Stimulated activated CD4-positive, alpha-beta T cell treated with anti-CD3 and anti-CD28 coated beads, TNF-alpha, amount 100 ng/mL, for 1 hour (primary cell): ENCODE results near the gene CENPT.

Experiments used
- DNase-seq, 3 donors: peaks; one replicate each; pipeline ENCODE4 v3.0.0-alpha.2; 2020; ENCODE audit warnings: low read depth in 3 of 3, low spot score in 1 of 3

The CENPT gene

DNA sequence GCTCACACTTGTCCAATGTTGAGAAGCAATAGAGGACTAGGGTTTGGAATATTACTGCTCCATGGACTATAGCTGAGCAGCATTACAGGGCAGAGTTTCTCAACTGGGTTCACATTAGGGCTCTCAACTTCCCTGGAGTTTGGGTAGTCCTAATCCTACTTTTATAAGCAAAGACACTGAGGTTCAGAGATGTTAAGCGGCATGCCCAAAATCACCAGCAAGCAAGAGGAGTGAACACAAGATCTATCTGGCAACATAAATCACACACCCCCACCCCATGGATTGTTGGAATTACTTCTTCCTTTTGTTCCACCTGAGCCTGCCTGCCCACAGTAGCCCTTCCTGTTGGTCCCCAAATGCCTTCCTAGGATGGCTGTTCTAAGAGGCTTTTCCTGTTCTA lies 35.6 kb downstream of the CENPT start:
- DNase-seq = no peak

DNA sequence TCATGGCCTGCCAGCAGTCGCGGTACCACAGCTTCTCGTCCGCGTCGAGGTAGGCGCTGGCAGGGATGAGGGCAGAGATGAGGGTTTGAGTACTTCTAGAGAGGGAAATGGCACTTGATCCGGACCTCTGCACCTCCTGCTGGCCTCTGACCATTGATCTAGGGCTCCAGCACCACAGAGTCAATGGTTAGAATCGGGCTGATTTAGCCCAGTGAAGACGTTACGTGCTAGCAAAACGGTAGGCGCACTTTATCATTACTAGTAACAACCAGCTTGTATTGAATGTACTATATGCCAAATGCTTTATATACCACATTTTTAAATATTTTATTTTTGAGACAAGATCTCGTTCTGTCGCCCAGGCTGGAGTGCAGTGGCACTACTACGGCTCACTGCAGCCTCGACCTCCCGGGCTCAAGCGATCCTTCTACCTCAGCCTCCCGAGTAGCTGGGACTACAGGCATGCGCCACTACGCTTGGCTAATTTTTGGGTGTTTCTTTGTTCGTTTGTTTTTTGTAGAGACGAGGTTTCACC lies 40.3 kb downstream of the CENPT start:
- no peak for DNase-seq

DNA sequence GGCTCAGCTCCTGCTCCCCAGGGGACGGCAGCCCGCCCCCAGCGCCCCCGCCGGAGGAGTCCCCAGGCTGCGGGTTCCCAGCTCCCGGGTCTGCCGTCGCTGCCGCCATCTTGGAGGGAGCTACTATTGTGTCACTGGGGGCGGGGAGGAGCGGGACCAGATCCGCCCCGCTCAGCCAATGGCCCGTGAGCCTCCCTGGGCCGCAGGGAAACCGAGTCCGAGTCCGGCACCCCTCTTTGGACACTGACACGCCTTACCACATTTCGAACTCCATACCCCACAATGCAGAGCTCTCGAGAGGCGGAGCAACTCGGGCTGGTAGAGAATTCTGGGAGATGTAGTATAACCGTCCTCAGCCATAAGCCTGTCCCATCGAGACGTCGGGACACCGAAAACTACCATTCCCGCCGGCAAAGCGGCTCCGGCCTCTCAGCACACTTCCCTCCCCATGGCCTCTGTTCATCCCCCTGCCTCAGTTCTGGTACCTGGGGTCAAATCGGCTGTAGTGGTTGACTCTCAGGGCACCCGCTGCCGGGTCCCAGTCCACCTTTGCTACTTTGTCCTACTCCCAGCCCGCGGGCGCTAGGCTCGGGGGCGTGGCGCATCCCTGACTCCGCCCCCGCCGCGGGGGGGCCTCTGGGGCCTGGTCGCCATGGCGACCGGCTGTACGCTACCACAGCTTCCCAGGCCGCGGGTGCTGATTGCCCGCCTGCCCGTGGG lies 40.9 kb downstream of the CENPT start, which contains the start of the genes RANBP10 and TSNAXIP1:
Gene RANBP10, minus strand, starts transcription at position 133 of the 720 bp plus-strand sequence. Its CDS starts 24 bp downstream, at position 109.
Gene TSNAXIP1, plus strand, starts transcription at position 462 of the 720 bp plus-strand sequence. CDS start 261 bp downstream, outside the sequence.
- peak; percentile 86 to 94 (median 88) for DNase-seq

DNA sequence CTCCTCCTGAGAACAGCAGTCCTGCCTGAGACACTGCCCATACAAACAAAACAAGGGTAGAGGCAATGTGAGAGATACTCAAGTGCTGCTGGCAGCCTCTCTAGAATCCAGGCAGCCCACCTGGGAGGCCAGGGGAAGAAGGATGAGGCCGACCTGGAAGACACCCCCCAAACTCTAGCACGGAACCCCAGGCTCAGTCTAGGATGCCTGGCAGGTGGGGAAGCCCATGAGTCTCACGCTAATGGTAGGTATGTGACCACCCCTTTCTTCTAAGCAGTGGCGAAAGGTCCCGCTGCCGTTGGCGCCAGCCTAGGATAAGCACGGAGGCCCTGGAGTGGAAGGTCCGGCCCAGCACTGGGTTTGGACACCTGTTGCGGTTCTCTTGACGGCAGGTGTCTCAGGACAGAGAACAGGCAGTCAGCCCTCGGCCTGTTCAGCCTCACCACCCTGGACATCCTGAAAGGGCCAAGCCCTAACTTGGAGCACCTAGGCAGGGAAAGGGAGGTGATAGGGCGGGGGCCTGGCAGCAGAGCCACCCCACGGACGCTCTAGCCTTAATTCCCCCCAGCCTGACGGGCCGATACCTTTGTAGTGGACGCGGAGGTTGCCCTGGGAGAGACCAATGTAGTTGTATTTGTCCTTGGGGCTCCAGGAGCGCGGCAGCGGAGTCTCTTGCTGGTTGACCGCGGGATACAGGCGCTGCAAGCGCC lies 41.6 kb downstream of the CENPT start:
- no peak for DNase-seq

DNA sequence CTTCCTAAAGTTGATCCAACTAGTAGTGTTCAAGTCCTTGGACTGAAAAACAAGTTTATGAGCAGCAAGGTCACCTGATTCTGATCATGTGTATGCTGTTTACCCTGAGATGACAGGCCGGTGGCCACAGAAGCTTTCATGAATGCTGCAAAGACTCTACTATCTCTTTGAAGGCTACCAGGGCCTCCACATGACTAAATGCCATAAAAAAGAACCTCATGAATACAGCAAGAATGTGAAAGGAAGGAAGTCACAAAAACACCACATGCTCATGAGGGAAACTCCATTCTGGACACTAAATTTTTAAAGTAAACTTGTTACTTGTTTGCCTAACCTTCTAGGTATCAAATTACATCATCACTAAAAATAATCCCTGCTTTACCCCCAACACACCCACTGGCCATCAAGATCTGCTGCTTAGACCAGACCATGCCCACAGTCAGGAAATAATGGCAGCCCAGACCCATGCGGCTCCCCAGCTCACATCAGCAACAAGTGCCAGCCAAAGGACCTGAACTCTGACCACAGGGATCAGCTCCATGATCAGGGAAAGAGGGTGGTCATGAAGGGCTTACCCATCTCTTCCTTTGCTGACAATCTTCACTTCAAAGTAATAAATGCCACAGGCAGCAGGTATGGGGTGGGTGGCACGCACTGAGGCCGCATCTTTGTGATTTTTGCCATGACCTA lies 42.5 kb downstream of the CENPT start:
- no peak for DNase-seq

DNA sequence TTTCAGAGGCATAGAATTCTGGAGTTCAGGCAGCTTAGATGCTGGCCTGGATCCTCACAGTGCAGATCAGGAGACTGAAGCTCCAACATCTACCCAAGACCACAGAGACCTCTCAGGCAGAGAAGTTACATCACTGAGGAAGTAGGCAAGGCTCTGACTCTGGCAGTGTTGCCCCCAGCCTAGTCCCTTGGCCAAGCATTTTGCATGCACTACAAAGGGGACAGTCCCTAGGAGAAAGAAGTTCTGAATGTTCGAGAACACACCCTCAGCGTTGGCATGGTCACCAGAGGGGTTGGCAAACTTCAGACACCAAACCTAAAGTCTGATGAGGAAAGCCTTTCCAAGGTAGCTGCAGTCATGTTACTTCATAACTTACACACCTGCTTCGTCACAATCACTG lies 43.6 kb downstream of the CENPT start:
- no peak for DNase-seq

DNA sequence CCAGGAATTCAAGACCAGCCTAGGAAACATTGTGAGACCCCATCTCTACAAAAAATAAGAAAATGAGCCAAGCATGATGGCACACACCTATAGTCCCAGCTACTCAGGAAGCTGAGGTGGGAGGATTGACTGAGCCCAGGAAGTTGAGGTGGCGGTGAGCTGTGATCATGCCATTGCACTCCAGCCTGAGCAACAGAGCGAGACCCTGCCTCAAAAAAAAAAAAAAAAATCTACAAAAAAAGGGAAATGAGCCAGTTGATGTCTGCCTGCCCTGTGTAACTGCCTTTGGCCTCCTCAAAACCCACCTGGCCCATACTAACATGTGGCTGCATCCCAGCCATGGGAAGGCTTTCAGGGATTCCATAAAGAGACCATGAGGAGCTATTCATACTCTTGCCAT lies 45.6 kb downstream of the CENPT start:
- peak in 2 of 3 donors; percentile 6 to 13 for DNase-seq

DNA sequence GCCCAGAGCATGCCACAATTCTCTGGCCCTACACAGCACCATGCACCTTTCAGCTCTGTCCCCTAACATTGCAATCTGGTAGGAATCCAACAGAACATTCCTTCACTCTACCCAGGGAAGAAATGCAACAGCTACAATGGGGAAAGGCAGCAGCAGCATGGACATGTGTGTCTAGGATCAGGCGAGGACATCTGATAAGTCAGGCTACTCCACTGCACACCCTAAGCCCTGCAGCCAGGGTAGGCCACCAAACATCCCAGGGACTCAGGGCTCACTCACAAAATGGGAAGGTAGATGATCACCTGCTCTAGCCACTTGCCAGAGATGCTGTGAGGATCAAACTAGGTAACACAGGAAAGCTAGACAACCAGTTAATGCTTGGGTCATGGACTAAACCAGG lies 46.3 kb downstream of the CENPT start:
- DNase-seq = no peak

DNA sequence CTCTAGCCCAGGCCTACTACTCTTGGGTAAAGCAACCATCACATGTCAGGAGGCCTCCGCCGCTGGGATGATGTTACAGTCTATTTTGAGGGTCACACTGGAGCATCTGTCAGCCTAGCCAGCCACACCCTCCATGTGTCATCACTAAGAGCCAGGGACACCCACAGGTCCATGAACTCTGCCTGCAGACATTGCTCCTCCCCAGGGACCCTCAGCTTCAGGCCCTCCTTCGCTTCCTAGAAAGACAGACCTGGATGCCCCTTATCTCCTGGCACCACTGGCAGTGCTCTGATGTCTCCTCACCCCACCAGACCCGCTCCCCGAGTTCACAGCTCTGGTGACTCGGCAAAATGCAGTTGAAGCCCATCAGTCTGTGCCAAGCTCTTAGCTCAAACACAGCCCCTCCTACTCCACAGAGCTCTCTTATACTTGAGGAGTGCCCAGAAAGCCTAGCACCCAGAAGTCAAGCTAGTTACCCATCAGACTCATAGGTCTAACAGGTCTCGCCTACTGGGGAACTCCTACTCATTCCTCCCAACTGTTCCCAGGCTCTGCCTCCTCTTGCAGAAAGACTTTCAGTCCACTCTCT lies 47.1 kb downstream of the CENPT start:
- no peak for DNase-seq

DNA sequence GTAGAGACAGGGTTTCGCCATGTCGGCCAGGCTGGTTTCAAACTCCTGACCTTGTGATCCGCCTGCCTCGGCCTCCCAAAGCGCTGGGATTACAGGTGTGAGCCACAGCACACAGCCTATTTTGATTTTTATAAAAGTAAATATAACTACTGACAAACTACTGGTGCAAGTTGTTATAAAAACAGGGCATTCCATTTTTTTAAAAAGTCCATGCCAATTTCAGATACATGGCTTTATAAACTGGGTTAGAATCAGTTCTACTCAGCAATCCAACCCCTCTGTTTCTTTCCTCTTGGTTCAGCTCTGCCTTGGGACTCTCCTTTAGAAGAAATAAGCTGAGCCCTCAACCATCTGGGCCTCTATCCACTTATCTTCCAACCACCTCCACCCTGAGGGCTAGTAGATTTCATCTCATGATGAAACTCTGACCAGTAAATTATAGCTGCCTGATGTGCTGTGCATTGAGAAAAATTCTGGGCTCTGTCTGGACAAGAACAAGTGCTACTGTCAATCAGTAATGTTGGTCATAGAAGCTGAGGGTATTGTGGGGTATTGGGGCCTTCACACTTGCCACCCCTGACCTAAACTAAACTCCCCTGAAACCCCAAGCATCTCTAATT lies 51.3 kb downstream of the CENPT start:
- DNase-seq = no peak

DNA sequence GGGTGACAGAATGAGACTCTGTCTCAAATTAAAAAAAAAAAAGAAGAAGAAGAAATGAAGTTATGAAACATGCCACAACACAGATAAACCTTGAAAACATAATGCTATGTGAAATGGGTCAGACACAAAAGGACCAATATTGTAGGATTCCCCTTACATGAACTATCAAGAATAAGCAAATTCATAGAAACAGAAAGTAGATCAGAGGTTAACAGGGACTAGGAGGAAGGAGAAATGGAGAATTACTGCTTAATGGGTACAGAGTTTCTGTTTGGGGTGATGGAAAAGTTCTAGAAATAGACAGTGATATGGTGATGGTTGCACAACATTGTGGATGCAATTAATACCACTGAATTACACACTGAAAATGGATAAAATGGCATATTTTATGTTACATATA lies 57.4 kb downstream of the CENPT start:
- DNase-seq = no peak

DNA sequence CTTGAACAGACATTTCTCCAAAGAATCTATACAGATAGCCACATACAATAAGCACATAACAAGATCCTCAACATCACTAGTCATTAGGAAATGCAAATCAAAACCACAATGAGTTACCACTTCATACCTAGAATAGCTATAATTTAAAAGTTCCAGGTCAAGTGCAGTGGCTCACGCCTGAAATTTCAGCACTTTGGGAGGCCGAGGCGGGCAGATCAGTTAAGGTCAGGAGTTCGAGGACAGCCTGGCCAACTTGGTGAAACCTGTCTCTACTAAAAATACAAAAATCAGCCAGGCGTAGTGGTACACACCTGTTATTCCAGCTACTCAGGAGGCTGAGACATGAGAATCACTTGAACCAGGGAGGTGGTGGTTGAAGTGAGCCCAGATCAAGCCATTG lies 61.0 kb downstream of the CENPT start:
- DNase-seq = no peak

DNA sequence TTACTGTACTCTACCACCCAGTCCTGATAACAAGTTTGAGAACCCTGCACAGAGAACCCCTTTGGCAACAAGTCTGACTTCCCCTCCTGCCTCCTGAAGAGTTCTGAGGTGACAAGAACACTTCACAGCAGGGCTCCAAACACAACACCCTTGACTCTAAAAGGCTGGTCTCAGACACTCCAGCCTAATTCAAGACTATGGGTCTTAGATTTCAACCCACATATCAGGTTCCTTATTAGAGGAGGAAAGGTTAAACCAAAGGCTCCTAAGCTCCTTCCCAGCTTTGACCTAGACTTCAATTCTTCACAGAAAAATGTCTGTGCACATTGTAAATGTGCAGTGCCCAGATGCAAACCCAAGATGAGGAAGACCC lies 64.2 kb downstream of the CENPT start:
- DNase-seq = no peak

DNA sequence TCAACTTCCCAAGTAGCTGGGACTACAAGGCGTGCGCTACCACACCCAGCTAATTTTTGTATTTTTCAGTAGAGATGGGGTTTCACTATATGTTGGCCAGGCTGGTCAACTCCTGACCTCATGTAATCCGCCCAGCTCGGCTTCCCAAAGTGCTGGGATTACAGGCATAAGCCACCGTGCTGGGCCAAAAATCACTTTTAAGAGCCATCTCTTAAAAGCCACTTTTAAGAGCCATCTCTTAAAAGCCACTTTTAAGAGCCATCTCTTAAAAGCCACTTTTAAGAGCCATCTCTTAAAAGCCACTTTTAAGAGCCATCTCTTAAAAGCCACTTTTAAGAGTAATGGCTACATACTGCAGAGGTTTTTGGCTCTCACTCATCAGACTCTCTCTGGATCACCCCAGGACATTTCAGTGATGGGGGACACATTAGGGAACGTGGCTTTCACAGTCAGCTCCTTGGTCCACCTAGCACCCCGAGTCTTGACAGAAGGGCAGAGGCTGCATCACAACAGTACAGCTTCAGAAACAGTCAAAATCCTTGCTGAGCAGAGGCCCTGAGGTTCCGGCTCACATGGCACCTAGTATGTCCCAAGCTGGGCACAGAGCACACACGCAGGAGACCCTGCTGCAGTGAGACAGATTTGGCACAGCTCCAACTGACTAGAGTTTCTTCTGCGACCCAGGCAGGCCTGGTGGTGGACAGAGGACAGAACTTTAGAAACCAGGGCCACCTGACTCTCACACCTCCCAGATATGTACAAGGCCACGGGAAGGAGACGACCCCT lies 64.7 kb downstream of the CENPT start:
- DNase-seq = no peak

DNA sequence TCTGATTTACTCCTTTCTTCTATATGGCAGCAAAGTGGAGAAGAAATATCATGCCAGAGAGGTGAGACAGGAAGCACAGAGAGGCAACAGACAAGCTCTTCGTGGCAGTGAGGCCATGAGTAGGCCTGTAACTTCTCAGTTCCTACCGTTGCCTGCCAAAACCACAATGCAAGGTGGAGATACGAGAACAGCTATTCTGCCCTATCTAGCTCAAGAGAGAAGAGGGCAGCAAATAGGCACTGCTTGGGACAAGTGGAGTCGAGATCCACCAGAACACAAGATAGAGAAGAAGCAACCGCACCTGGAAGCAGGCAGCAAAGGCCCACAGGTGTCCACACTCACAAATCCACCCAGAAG lies 66.0 kb downstream of the CENPT start:
- no peak for DNase-seq

DNA sequence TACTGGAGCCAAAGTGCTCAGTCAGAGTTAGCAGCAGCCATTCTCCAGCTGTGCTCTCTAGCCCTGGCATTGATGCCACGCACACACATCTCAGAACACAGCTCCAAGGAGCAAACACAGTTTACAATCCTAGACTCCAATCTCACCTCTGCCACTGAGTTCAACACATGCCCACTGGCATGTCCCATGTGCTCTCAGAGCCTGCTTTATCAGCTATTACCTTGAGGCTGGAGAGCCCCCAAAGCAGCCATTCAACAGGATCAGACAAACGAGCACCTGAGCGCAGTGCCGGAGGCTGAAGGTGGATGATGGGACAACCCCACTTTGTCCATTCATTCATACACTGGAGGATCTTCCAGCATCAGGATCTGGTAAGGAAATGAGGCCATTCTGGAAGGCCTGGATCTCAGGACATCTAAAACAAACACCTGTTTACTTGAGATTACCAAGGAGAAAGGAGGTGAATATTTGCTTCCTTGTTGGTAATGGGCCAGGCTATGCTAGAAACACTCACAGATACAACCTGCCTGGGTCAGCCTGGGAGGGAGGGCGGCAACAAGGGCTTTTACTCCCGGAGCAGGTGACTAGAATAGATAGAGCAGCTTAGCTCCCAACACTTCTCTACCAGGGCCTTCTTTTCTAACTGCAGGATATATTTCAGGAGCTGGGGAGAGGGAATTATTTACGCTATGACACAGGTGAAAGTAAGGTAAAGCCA lies 66.5 kb downstream of the CENPT start:
- no peak for DNase-seq

DNA sequence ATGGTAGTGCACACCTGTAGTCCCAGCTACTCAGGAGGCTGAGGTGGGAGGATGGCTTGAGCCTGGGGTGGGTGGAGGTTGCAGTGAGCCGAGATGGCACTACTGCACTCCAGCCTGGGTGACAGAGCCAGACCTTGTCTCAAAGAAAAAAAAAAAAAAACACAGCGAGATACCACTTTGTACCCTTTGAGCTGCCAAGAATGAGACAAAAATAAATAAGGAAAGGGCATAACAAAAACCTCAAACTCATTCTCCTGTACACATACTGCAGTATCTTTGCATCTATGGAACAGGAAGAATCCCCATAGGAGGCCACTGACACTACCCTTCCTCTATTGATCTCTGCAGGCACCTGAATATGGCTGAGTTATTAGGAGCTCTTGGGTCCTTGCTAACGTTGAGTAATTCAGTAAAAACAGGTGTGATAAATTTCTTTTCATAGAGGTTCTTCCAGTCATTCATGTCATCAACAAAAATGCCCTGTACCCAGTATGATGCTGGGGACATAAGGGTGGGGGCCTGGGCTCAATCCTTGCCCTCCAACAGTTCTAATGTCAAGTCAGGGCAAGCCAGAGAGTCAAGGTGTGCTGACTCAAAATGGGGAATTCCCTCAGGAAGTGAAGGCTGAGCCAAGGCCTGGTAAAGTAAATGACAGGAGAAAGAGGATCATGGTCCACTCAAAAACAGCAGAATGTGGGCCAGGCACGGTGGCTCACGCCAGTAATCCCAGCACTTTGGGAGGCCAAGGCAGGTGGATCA lies 68.1 kb downstream of the CENPT start:
- no peak for DNase-seq
